HG02885 (cell line): ENCODE data around the gene OAS1.
"Not testable (repeated sequence)": the region's sequence is repeated elsewhere in the genome, so short reads cannot be mapped to it uniquely, and the experiment has no call there.

Source experiments
- ATAC-seq: cut with Tn5 transposase; IDR thresholded peaks from one replicate; pipeline ENCODE4 v1.9.1; 2021; ENCODE audit warnings: mild to moderate bottlenecking; ENCODE audit not compliant: unreplicated experiment, poor library complexity

Gene OAS1

GRCh38 chr12:112898380-112898779 lies 8.4 kb upstream of the OAS1 start:
- ATAC-seq, result no peak

DNA sequence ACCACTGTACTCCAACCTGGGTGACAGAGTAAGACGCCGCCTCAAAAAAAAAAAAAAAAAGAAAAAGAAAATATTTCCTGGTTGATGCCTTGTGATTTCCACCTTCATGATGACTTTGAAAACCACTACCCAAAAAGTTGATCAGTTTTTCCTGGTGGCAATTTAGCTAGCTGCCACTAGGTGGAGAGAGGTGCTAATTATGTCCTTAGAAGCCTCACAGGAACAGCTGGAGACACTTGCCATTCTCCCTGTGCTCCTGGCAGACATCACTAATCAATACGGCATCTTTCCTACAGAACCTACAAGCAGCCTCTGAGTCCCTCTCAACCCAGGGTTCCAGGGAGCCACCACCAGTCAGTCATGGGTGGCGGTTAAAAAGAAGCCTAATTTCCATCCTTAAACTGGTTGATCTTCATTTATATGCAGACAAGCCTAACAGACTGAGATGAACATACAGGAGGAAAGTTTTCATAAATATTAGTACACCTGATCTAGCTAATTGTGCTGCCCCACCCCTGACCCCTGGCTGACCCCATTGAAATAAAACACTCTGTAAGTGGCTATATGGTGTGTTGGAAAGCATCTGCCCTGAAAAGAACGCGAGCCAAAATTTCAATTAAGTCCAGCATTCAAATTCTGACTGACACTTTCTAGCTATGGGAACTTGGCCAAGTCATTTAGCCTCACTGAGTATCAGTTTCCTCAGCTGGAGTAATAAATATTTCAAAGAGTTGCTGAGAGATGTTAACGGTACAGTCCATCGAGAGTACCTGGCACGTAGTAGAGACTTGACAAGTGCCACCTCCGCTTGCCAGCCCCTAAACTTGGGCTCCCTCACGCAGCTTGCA lies 6.2 kb upstream of the OAS1 start:
- no peak for ATAC-seq

GRCh38 chr12:112901271-112901670 lies 5.5 kb upstream of the OAS1 start:
- ATAC-seq, result no peak

DNA sequence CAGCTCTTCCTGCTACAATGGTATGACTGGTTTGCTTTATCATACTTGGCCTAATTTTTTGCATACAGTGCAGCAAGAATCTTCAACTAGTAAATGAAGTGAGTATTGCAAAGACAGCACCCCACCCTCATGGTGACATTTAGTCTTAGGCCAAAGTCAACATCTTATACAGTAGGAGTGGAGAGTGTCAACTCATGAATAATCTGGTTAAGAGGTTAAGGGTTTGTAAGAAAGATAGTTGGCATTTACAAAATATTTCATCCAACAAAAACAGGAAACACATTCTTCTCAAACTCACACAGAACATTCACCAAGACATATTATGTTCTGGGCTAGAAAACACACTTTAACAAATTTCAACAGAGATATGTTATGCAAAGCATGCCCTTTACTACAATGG lies 2.2 kb upstream of the OAS1 start:
- ATAC-seq, result no peak

GRCh38 chr12:112905451-112906089 lies 1.2 kb upstream of the OAS1 start:
- ATAC-seq, result no peak

GRCh38 chr12:112907415-112908157 lies 824 bp downstream of the OAS1 start:
- ATAC-seq, result peak; percentile 49

- no peak for ATAC-seq
Observed at GRCh38 chr12:112908548-112908947, 1.8 kb downstream of the OAS1 start.

- no peak for ATAC-seq
Observed at GRCh38 chr12:112909693-112910092, 2.9 kb downstream of the OAS1 start.

GRCh38 chr12:112913038-112913688 lies 6.4 kb downstream of the OAS1 start:
- no peak for ATAC-seq

- ATAC-seq, result not testable (repeated sequence)
Observed at GRCh38 chr12:112913888-112914287, 7.1 kb downstream of the OAS1 start.

DNA sequence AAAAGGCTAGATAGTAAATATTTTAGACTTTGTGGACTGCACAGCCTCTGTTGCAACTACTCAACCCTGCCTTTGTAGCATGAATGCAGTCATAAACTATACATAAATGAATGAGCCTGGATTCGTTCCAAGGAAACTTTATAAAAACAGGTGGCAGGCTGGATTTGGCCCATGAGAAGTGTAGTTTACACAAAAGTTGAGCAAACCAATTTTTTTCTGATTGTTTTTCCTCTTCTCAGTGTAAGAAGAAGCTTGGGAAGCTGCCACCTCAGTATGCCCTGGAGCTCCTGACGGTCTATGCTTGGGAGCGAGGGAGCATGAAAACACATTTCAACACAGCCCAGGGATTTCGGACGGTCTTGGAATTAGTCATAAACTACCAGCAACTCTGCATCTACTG lies 9.5 kb downstream of the OAS1 start:
- no peak for ATAC-seq

DNA sequence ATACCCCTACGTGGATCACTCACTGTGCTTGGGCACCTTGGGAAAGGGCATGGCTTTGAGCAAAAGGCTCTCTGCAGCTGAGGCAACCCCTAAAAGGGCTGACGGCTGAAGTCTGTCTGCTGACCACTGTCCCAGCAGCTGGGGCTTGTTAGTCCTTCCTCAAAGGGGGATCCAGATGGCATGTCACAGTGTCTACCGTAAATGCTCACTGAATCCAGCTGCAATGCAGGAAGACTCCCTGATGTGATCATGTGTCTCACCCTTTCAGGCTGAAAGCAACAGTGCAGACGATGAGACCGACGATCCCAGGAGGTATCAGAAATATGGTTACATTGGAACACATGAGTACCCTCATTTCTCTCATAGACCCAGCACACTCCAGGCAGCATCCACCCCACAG lies 12.4 kb downstream of the OAS1 start:
- no peak for ATAC-seq

DNA sequence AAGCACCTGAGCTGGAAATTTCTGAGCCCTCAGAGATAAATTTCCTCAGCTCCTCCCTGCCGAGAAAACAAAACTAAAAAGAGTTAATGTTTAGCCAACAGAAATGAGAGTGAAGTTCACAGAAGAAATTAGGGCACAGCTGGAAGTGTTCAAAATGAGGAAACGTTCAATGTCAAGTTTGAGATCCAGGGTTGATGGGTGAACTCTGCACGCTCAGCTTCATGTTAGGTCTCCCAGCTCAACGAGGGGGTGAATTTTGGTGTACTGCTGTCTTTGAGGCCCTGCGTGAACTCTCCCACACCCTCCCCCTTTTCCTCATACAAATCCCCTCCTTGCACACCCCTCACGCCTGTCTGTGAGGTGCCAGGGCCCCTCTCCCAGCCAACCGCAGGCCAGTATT lies 18.2 kb downstream of the OAS1 start:
- no peak for ATAC-seq

DNA sequence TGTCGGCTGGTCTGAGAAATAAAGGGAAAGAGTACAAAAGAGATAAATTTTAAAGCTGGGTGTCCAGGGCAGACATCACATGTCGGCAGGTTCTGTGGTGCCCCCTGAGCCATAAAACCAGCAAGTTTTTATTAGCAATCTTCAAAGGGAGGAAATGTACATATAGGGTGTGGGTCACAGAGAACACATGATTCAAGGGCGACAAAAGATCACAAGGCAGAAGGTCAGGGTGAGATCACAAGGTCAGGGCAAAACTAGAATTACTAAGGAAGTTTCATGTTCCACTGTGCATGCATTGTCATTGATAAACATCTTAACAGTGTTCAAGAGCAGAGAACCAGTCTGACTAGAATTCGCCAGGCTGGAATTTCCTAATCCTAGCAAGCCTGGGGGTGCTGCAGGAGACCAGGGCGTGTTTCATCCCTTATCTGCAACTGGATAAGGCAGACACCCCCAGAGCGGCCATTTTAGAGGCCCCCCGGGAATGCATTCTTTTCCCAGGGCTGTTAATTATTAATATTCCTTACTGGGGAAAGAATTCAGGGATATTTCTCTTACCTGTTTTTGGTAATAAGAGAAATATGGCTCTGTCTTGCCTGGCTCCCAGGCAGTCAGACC lies 19.8 kb downstream of the OAS1 start:
- not testable (repeated sequence) for ATAC-seq

DNA sequence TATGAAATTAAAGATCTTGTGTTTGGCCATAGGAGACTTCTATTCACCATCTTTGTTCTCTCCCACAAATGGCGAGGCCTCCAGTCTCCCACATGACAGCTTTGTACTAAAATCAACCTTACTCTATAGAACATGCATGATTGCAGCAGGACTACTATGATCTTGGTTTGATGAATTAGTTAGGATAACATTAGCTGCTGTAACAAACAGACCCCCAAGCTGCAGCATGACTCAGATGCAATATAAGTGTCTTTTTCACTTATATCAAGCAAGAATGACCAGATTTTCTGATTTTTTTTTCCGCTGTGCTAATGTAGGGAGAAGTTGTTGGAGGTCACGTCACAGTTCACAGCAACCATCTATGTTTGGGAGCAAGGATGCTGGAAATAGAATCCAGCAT lies 20.7 kb downstream of the OAS1 start:
- ATAC-seq, result no peak

GRCh38 chr12:112927925-112928324 lies 21.2 kb downstream of the OAS1 start:
- ATAC-seq, result no peak

DNA sequence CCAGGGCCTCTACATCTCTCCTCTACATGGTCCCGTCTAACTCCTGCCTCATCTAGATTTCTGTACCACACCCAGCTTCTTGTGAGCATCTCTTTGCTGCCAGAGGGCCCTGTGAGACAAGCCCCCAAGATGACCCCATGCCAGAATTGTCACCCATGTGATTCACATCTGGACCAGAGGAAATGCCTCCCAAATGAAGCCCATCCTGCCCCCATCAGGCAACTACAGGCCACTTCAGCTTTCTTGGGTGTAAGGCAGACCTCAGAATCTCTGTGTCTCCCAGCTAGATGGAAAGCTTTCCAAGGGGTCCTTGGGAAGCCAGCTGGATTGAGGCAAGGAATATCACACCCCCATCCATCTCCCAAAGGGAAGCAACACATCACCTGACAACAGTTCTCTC lies 22.2 kb downstream of the OAS1 start:
- no peak for ATAC-seq

DNA sequence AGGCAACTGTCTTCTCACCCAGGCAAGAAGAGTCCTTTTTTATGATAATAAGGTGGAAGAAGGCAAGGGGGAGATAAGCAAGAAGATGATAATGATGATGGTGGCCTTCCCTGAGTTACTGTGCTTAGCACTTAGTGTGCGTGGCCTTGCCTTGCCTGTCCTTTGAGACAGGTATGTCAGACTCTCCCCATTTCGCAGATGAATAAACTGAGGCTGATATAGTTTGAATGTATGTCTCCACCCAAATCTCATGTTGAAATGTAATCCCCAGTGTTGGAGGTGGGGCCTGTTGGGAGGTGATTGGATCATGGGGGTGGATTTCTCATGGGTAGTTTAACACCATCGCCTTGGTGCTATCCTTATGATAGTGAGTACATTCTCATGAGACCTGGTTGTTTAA lies 23.0 kb downstream of the OAS1 start:
- ATAC-seq, result no peak

- no peak for ATAC-seq
Observed at GRCh38 chr12:112930350-112930749, 23.6 kb downstream of the OAS1 start.

GRCh38 chr12:112932485-112933128 lies 25.8 kb downstream of the OAS1 start:
- ATAC-seq, result no peak
